A549 (cell line): ENCODE measurements around the gene TRIM24.
"Not testable (repeated sequence)": the region's sequence is repeated elsewhere in the genome, so short reads cannot be mapped to it uniquely, and the experiment has no call there.

ENCODE experiments used
- EP300 ChIP-seq, 2 experiments: fragments of >200 bp; sonication (Bioruptor Twin); formaldehyde crosslinking; IDR thresholded peaks; 2 replicates in 1 of 2; 3 replicates in 1 of 2; pipeline ENCODE4 v1.6.1; 2016 to 2017
- HOXA7 ChIP-seq: fragments of 250-450 bp; sonication (Bioruptor Pico); IDR thresholded peaks from 2 replicates; pipeline ENCODE4 v1.5.0; 2020; ENCODE audit warnings: mild to moderate bottlenecking, moderate library complexity
- JUN ChIP-seq, 2 experiments: fragments of >200 bp; sonication (Bioruptor Twin); formaldehyde crosslinking; IDR thresholded peaks; 2 replicates in 1 of 2; 3 replicates in 1 of 2; pipeline ENCODE4 v1.6.1; 2016 to 2017
- JUNB ChIP-seq: fragments of >200 bp; sonication (Bioruptor Twin); formaldehyde crosslinking; IDR thresholded peaks from 2 replicates; pipeline ENCODE4 v1.6.1; 2016
- KDM5A ChIP-seq: fragments of 200-600 bp; sonication (generic); IDR thresholded peaks from 2 replicates; pipeline ENCODE4 v1.6.1; 2016; ENCODE audit warnings: antibody characterized with exemption, mild to moderate bottlenecking
- MYC ChIP-seq: IDR thresholded peaks from 2 replicates; pipeline ENCODE4 v1.6.1; 2012; ENCODE audit warnings: mild to moderate bottlenecking, inconsistent platforms, low read length, improper control_type of control experiment, borderline replicate concordance
- NPAS2 ChIP-seq: fragments of 250-450 bp; sonication (Bioruptor Pico); IDR thresholded peaks from 2 replicates; pipeline ENCODE4 v1.8.0; 2022; ENCODE audit warnings: mild to moderate bottlenecking, moderate library complexity, borderline replicate concordance
- POLR2A ChIP-seq: IDR thresholded peaks from 2 replicates; pipeline ENCODE4 v1.6.1; 2012; ENCODE audit warnings: mild to moderate bottlenecking, low read length
- RFX5 ChIP-seq: fragments of 450-650 bp; IDR thresholded peaks from 2 replicates; pipeline ENCODE4 v1.7.1; 2014; ENCODE audit warnings: antibody characterized with exemption, mild to moderate bottlenecking, moderate library complexity
- SMC3 ChIP-seq: fragments of >200 bp; sonication (Bioruptor Twin); formaldehyde crosslinking; IDR thresholded peaks from 3 replicates; pipeline ENCODE4 v1.6.1; 2018; ENCODE audit warnings: inconsistent platforms
- TF ChIP-seq, protein P1 (sequence below): fragments of >200 bp; sonication (Bioruptor Twin); formaldehyde crosslinking; IDR thresholded peaks from 3 replicates; pipeline ENCODE4 v1.5.1; 2016
- TF ChIP-seq, protein P2 (sequence below): fragments of 200-600 bp; sonication (generic); IDR thresholded peaks from 2 replicates; pipeline ENCODE4 v1.6.1; 2016; ENCODE audit warnings: antibody characterized with exemption, mild to moderate bottlenecking, moderate library complexity

DNA sequence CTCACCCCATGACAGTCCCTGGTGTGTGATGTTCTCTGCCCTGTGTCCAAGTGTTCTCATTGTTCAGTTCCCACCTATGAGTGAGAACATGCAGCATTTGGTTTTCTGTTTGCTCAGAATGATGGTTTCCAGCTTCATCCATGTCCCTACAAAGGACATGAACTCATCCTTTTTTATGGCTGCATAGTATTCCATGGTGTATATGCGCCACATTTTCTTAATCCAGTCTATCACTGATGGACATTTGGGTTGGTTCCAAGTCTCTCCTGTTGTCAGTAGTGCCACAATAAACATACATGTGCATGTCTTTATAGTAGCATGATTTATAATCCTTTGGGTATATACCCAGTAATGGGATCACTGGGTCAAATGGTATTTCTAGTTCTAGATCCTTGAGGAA is 25.4 kb downstream of the TRIM24 start:
- TF ChIP-seq, protein P1, sequence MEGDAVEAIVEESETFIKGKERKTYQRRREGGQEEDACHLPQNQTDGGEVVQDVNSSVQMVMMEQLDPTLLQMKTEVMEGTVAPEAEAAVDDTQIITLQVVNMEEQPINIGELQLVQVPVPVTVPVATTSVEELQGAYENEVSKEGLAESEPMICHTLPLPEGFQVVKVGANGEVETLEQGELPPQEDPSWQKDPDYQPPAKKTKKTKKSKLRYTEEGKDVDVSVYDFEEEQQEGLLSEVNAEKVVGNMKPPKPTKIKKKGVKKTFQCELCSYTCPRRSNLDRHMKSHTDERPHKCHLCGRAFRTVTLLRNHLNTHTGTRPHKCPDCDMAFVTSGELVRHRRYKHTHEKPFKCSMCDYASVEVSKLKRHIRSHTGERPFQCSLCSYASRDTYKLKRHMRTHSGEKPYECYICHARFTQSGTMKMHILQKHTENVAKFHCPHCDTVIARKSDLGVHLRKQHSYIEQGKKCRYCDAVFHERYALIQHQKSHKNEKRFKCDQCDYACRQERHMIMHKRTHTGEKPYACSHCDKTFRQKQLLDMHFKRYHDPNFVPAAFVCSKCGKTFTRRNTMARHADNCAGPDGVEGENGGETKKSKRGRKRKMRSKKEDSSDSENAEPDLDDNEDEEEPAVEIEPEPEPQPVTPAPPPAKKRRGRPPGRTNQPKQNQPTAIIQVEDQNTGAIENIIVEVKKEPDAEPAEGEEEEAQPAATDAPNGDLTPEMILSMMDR = not testable (repeated sequence)
- TF ChIP-seq RFX5; SMC3; EP300 (IDR thresholded peaks at IDR 0.05); POLR2A; HOXA7 (CRISPR knock-in tag); MYC; JUNB; NPAS2 (CRISPR knock-in tag); JUN (IDR thresholded peaks at IDR 0.05); KDM5A: not testable (repeated sequence)
- TF ChIP-seq, protein P2, sequence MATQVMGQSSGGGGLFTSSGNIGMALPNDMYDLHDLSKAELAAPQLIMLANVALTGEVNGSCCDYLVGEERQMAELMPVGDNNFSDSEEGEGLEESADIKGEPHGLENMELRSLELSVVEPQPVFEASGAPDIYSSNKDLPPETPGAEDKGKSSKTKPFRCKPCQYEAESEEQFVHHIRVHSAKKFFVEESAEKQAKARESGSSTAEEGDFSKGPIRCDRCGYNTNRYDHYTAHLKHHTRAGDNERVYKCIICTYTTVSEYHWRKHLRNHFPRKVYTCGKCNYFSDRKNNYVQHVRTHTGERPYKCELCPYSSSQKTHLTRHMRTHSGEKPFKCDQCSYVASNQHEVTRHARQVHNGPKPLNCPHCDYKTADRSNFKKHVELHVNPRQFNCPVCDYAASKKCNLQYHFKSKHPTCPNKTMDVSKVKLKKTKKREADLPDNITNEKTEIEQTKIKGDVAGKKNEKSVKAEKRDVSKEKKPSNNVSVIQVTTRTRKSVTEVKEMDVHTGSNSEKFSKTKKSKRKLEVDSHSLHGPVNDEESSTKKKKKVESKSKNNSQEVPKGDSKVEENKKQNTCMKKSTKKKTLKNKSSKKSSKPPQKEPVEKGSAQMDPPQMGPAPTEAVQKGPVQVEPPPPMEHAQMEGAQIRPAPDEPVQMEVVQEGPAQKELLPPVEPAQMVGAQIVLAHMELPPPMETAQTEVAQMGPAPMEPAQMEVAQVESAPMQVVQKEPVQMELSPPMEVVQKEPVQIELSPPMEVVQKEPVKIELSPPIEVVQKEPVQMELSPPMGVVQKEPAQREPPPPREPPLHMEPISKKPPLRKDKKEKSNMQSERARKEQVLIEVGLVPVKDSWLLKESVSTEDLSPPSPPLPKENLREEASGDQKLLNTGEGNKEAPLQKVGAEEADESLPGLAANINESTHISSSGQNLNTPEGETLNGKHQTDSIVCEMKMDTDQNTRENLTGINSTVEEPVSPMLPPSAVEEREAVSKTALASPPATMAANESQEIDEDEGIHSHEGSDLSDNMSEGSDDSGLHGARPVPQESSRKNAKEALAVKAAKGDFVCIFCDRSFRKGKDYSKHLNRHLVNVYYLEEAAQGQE = not testable (repeated sequence)
